Prostate gland (tissue), 2 donors: Measurements from ENCODE around the gene ARL3.

Experiments
- POLR2A ChIP-seq: fragments of 450-650 bp; IDR thresholded peaks from one replicate; pipeline ENCODE4 v1.6.1; 2016; ENCODE audit warnings: antibody characterized with exemption, mild to moderate bottlenecking
- POLR2AphosphoS5 ChIP-seq: sonication (generic); formaldehyde crosslinking; IDR thresholded peaks from one replicate; pipeline ENCODE4 v1.6.1; 2017; ENCODE audit warnings: antibody characterized with exemption
- TF ChIP-seq, protein P1 (sequence below), 4 experiments: fragments of 200-600 bp in 2 of 4; fragments of 450-650 bp in 2 of 4; sonication (generic) in 2 of 4; IDR thresholded peaks; 1 replicate in 3 of 4; 2 replicates in 1 of 4; pipeline ENCODE4 v1.5.1; 2016 to 2019; ENCODE audit warnings: antibody characterized with exemption in 4 of 4, mild to moderate bottlenecking in 2 of 4, moderate library complexity in 2 of 4

DNA sequence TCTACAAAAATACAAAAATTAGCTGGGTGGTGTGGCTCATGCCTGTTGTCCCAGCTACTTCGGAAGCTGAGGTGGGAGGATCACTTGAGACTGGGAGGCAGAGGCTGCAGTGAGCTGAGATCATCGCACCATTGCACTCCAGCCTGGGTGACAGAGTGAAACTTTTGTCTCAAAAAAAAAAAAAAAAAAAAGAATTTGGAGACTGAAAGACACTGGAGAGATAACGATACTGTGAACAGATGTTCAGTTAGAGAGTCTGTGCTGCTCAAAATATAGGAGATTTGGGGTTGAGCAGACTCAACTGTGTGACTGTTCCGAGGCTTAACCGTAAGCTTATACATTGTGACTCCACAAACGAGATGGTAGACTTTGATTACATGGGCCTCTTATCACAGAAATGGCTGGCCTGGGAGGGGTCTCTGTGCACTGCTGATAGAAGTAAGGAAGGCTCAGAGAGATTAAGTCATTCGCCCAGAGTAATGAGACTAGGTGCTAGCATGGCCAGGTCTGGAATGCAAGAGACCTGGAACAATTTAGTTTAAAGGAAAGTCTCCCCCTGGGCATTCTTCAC lies 48.9 kb upstream of the ARL3 start:
- TF ChIP-seq POLR2AphosphoS5 (no peak), POLR2A (no peak)
- TF ChIP-seq, protein P1, sequence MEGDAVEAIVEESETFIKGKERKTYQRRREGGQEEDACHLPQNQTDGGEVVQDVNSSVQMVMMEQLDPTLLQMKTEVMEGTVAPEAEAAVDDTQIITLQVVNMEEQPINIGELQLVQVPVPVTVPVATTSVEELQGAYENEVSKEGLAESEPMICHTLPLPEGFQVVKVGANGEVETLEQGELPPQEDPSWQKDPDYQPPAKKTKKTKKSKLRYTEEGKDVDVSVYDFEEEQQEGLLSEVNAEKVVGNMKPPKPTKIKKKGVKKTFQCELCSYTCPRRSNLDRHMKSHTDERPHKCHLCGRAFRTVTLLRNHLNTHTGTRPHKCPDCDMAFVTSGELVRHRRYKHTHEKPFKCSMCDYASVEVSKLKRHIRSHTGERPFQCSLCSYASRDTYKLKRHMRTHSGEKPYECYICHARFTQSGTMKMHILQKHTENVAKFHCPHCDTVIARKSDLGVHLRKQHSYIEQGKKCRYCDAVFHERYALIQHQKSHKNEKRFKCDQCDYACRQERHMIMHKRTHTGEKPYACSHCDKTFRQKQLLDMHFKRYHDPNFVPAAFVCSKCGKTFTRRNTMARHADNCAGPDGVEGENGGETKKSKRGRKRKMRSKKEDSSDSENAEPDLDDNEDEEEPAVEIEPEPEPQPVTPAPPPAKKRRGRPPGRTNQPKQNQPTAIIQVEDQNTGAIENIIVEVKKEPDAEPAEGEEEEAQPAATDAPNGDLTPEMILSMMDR (IDR thresholded peaks at IDR 0.05) = no peak
